Esophagus muscularis mucosa (tissue), 3 donors: ENCODE data around the gene CTIF.

Experiments
- CTCF ChIP-seq, 3 experiments: fragments of 200-600 bp in 2 of 3; fragments of 450-650 bp in 1 of 3; sonication (generic) in 2 of 3; IDR thresholded peaks; one replicate each; pipeline ENCODE4 v1.5.1; 2017 to 2019; ENCODE audit warnings: antibody characterized with exemption in 3 of 3, mild to moderate bottlenecking in 2 of 3, moderate library complexity in 1 of 3
- POLR2AphosphoS5 ChIP-seq, 2 donors: sonication (generic); formaldehyde crosslinking; IDR thresholded peaks; one replicate each; pipeline ENCODE4 v1.6.1; 2017; ENCODE audit warnings: antibody characterized with exemption in 2 of 2

GRCh38 chr18:48679236-48679635 lies 140.4 kb downstream of the CTIF start:
- no peak for TF ChIP-seq POLR2AphosphoS5 (IDR thresholded peaks at IDR 0.05)
- no peak for TF ChIP-seq CTCF (IDR thresholded peaks at IDR 0.05)
